Smooth muscle cell of trachea (primary cell): Measurements from ENCODE around the gene CAPN3. TPM values are rescaled to one million over a fixed set of nuclear protein-coding genes. Genes with fewer than 3 reads are reported as not detected.

Experiments
- total RNA-seq: library from RNA; depleted of rRNA; stranded (reverse); fragments of >200 nt; gene quantifications from 2 replicates; pipeline ENCODE4 v1.2.1, GENCODE V29; 2014

Gene CAPN3
- 1.0 and 2.8 TPM in 2 replicates for total RNA-seq

GRCh38 chr15:42359249-42359648 lies at the start of gene CAPN3:
CAPN3 (plus strand) TSS chr15:42359501; CDS start chr15:42359806, 305 bp downstream.

Other genes with a start within 250 kb of the CAPN3 start
- gene PLA2G4F, start 202.9 kb upstream of the CAPN3 start, total RNA-seq, result under 0.01 TPM in 1 of 2 replicates, not detected in the other
- gene VPS39, start 151.2 kb upstream of the CAPN3 start, total RNA-seq, result 77.6 and 79.1 TPM in 2 replicates
- 22.2 and 31.0 TPM in 2 replicates for gene GANC, start 86.3 kb upstream of the CAPN3 start, total RNA-seq
- 44.5 and 66.8 TPM in 2 replicates for gene TMEM87A, start 86.1 kb upstream of the CAPN3 start, total RNA-seq
- 100 and 189 TPM in 2 replicates for gene ZNF106, start 131.6 kb downstream of the CAPN3 start, total RNA-seq
- gene SNAP23, start 136.1 kb downstream of the CAPN3 start, total RNA-seq, result 76.9 and 101 TPM in 2 replicates
- gene LRRC57, start 189.3 kb downstream of the CAPN3 start, total RNA-seq, result 16.9 and 19.5 TPM in 2 replicates
- gene HAUS2, start 189.3 kb downstream of the CAPN3 start, total RNA-seq, result 23.8 and 51.2 TPM in 2 replicates
- gene STARD9, start 216.1 kb downstream of the CAPN3 start, total RNA-seq, result 13.1 and 13.7 TPM in 2 replicates